HCT116 (cell line): ENCODE measurements around the gene C11orf52. TPM values are rescaled to one million over a fixed set of nuclear protein-coding genes. Genes with fewer than 3 reads are reported as not detected.

Experiments used
- ATAC-seq: fragments of 200-7000 bp; cut with Tn5 transposase; 2 replicates; pipeline ENCODE4 v1.9.1; 2020; ENCODE audit warnings: mild to moderate bottlenecking, moderate library complexity
- BruUV-seq: library from RNA; stranded (reverse); fragments of 400-500 nt; replicated peaks from 2 replicates; lab custom pipeline; 2021; lab: Mats Ljungman, UMichigan
- CTCF ChIA-PET: fragments of 300-600 bp; sonication (Branson Sonifier 250); formaldehyde crosslinking; loops from one replicate; lab custom pipeline; 2021; ENCODE audit warnings: antibody characterized with exemption; lab: Charles Lee
- POLR2A ChIA-PET: fragments of 300-600, 350-600 bp; sonication (Branson Sonifier 250); formaldehyde crosslinking; loops from one replicate; lab custom pipeline; 2021; ENCODE audit warnings: antibody characterized with exemption; lab: Charles Lee
- RAD21 ChIA-PET, 2 experiments: fragments of 300-600 bp; sonication (Branson Sonifier 250); formaldehyde crosslinking; loops; one replicate each; lab custom pipeline; 2023; ENCODE audit warnings: low total read pairs in 2 of 2; ENCODE audit not compliant: uncharacterized antibody in 2 of 2, unreplicated experiment in 2 of 2, low non-redundant PET in 1 of 2; lab: Charles Lee
- DNase-seq: peaks from one replicate; pipeline ENCODE4 v3.0.0-alpha.2; 2010; ENCODE audit warnings: low read depth, low spot score
- H2AFZ ChIP-seq: fragments of 200-600 bp; shearing (Covaris generic), sonication (generic); 2 replicates; pipeline ENCODE4 v1.6.1; 2017; ENCODE audit warnings: low read depth, mixed run types, mixed read lengths, antibody characterized with exemption, low read length; ENCODE audit not compliant: poor library complexity, severe bottlenecking
- H3K27ac ChIP-seq: 2 replicates; pipeline ENCODE4 v1.5.1; 2012; ENCODE audit warnings: low read depth, low read length
- H3K27me3 ChIP-seq: fragments of 200-600 bp; sonication (generic); 2 replicates; pipeline ENCODE4 v1.6.1; 2016; ENCODE audit warnings: mixed run types, low read length, mixed read lengths; ENCODE audit not compliant: insufficient read depth
- H3K36me3 ChIP-seq, 2 experiments: fragments of 200-500 bp in 1 of 2; fragments of 200-600 bp in 1 of 2; sonication (Bioruptor generic) in 1 of 2; sonication (generic) in 1 of 2; 2 replicates each; pipeline versions ENCODE4 v1.5.1 to v1.6.1; 2014 to 2016; ENCODE audit warnings: low read length in 2 of 2, inconsistent platforms in 1 of 2, mixed read lengths in 1 of 2, mixed run types in 1 of 2; ENCODE audit not compliant: insufficient read depth in 2 of 2, control insufficient read depth in 1 of 2
- H3K4me1 ChIP-seq, 2 experiments: fragments of 200-600 bp in 1 of 2; sonication (generic) in 1 of 2; 2 replicates each; pipeline versions ENCODE4 v1.5.1 to v1.6.1; 2012 to 2017; ENCODE audit warnings: low read length in 2 of 2, inconsistent platforms in 1 of 2, mild to moderate bottlenecking in 1 of 2, mixed read lengths in 1 of 2, mixed run types in 1 of 2, moderate library complexity in 1 of 2; ENCODE audit not compliant: insufficient read depth in 2 of 2, control insufficient read depth in 1 of 2
- H3K4me2 ChIP-seq: fragments of 200-600 bp; sonication (generic); 2 replicates; pipeline ENCODE4 v1.6.1; 2017; ENCODE audit warnings: mixed run types, low read length, mixed read lengths
- H3K4me3 ChIP-seq, 2 experiments: fragments of 200-600 bp in 1 of 2; sonication (generic) in 1 of 2; replicated peaks in 1 of 2; 2 replicates each; pipeline ENCODE4 v1.5.1; 2011 to 2016; ENCODE audit warnings: low read length in 2 of 2, control low read depth in 1 of 2, low read depth in 1 of 2, mild to moderate bottlenecking in 1 of 2, mixed read lengths in 1 of 2, mixed run types in 1 of 2
- H3K79me2 ChIP-seq: fragments of 200-600 bp; sonication (generic); 2 replicates; pipeline ENCODE4 v1.6.1; 2017; ENCODE audit warnings: mild to moderate bottlenecking, mixed run types, low read length, moderate library complexity, mixed read lengths; ENCODE audit not compliant: insufficient read depth
- H3K9ac ChIP-seq: fragments of 200-600 bp; sonication (generic); 2 replicates; pipeline ENCODE4 v1.6.1; 2016; ENCODE audit warnings: low read length, mixed read lengths
- H3K9me2 ChIP-seq: fragments of 200-600 bp; sonication (generic), shearing (Covaris generic); 2 replicates; pipeline ENCODE4 v1.6.1; 2017; ENCODE audit warnings: mixed run types, mild to moderate bottlenecking, moderate library complexity; ENCODE audit not compliant: insufficient read depth
- H3K9me3 ChIP-seq, 2 experiments: fragments of 200-500 bp in 1 of 2; fragments of 200-600 bp in 1 of 2; sonication (Bioruptor generic) in 1 of 2; sonication (generic) in 1 of 2; 2 replicates each; pipeline ENCODE4 v1.6.1; 2014 to 2017; ENCODE audit warnings: low read length in 2 of 2, mixed read lengths in 2 of 2, inconsistent platforms in 1 of 2, low read depth in 1 of 2, mild to moderate bottlenecking in 1 of 2, mixed run types in 1 of 2, moderate library complexity in 1 of 2; ENCODE audit not compliant: control insufficient read depth in 1 of 2, insufficient read depth in 1 of 2
- H4K20me1 ChIP-seq: fragments of 200-600 bp; sonication (generic), shearing (Covaris generic); 2 replicates; pipeline ENCODE4 v1.6.1; 2017; ENCODE audit warnings: mixed run types, mild to moderate bottlenecking, moderate library complexity; ENCODE audit not compliant: insufficient read depth
- CBX3 ChIP-seq: IDR thresholded peaks from 2 replicates; pipeline ENCODE4 v1.6.1; 2012; ENCODE audit warnings: low read depth
- CEBPB ChIP-seq: IDR thresholded peaks from 2 replicates; pipeline ENCODE4 v1.6.1; 2012; ENCODE audit warnings: low read depth
- EGR1 ChIP-seq: IDR thresholded peaks from 2 replicates; pipeline ENCODE4 v1.6.1; 2012; ENCODE audit warnings: low read depth
- ELF1 ChIP-seq: IDR thresholded peaks from 2 replicates; pipeline ENCODE4 v1.6.1; 2012; ENCODE audit warnings: low read depth, borderline replicate concordance
- EZH2 ChIP-seq: fragments of 200-600 bp; sonication (generic); IDR thresholded peaks from 2 replicates; pipeline ENCODE4 v1.6.1; 2017; ENCODE audit warnings: antibody characterized with exemption, mixed run types
- EZH2phosphoT487 ChIP-seq: fragments of 200-600 bp; IDR thresholded peaks from 2 replicates; pipeline ENCODE4 v1.6.1; 2018; ENCODE audit warnings: antibody characterized with exemption, borderline replicate concordance
- JUND ChIP-seq: IDR thresholded peaks from 2 replicates; pipeline ENCODE4 v1.6.1; 2012
- MAX ChIP-seq: IDR thresholded peaks from 2 replicates; pipeline ENCODE4 v1.6.1; 2012
- POLR2A ChIP-seq: IDR thresholded peaks from 2 replicates; pipeline ENCODE4 v1.7.0; 2011; ENCODE audit warnings: borderline replicate concordance; ENCODE audit not compliant: insufficient read depth, insufficient read length; ENCODE audit errors: extremely low read depth
- POLR2AphosphoS5 ChIP-seq: IDR thresholded peaks from 2 replicates; pipeline ENCODE4 v1.6.1; 2011; ENCODE audit warnings: mild to moderate bottlenecking, low read depth, low read length, moderate library complexity
- SIN3A ChIP-seq: IDR thresholded peaks from 2 replicates; pipeline ENCODE4 v1.6.1; 2012; ENCODE audit warnings: low read depth
- SP1 ChIP-seq: IDR thresholded peaks from 2 replicates; pipeline ENCODE4 v1.6.1; 2012; ENCODE audit warnings: low read depth
- SRF ChIP-seq: IDR thresholded peaks from 2 replicates; pipeline ENCODE4 v1.6.1; 2012; ENCODE audit warnings: low read depth
- TCF7L2 ChIP-seq: IDR thresholded peaks from 2 replicates; pipeline ENCODE4 v1.7.0; 2011; ENCODE audit warnings: borderline replicate concordance, inconsistent platforms; ENCODE audit not compliant: insufficient read depth, insufficient read length; ENCODE audit errors: extremely low read depth
- ZFX ChIP-seq: fragments of 450-650 bp; IDR thresholded peaks from 2 replicates; pipeline ENCODE4 v1.6.1; 2017
- ZNF274 ChIP-seq: fragments of 200-500 bp; sonication (Bioruptor generic); IDR thresholded peaks from 2 replicates; pipeline ENCODE4 v1.6.1; 2014; ENCODE audit warnings: mild to moderate bottlenecking, low read depth, low read length, inconsistent platforms
- intact Hi-C: fragments of 100-400 bp; cut with micrococcal nuclease; formaldehyde crosslinking; loops from 2 replicates; pipeline ENCODE4 v1.10.0; 2022
- total RNA-seq: library from RNA; stranded (reverse); gene quantifications from one replicate; pipeline ENCODE4 v1.2.1, GENCODE V29; 2021; ENCODE audit not compliant: unreplicated experiment
- TF ChIP-seq, protein P1 (sequence below): IDR thresholded peaks from 2 replicates; pipeline ENCODE4 v1.6.1; 2011; ENCODE audit warnings: mild to moderate bottlenecking, low read length, moderate library complexity; ENCODE audit not compliant: insufficient replicate concordance; ENCODE audit errors: extremely low read depth
- TF ChIP-seq, protein P2 (sequence below), 3 experiments: fragments of 200-600 bp in 1 of 3; sonication (generic) in 1 of 3; IDR thresholded peaks in 2 of 3; conservative IDR thresholded peaks in 1 of 3; 2 replicates each; pipeline ENCODE4 v1.5.1; 2012 to 2017; ENCODE audit warnings: low read depth in 2 of 3, low read length in 2 of 3, antibody characterized with exemption in 1 of 3, borderline replicate concordance in 1 of 3, control low read depth in 1 of 3, mild to moderate bottlenecking in 1 of 3, mixed read lengths in 1 of 3, mixed run types in 1 of 3, moderate library complexity in 1 of 3; ENCODE audit not compliant: insufficient read depth in 1 of 3
- TF ChIP-seq, protein P3 (sequence below): IDR thresholded peaks from 2 replicates; pipeline ENCODE4 v1.6.1; 2012; ENCODE audit warnings: low read depth

C11orf52 gene
- total RNA-seq, 1 experiment from 2014 or later = 4.6 TPM

DNA sequence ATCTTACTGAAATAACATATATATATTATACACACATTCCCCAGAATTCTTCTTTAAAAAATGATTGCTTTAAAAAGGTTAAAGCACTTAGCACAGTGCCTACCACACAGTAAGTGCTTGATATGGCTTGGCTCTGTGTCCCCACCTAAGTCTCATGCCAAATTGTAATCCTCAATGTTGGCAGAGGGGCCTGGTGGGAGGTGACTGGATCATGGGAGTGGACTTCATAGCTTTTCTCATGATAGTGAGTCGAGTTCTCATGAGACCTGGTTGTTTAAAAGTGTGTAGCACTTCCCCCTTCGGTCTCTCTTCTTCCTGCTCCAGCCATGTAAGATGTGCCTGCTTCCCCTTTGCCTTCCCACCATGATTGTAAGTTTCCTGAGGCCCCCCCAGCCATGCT lies 13.3 kb upstream of the C11orf52 start:
- Histone ChIP-seq H3K9ac (no peak overlapping the region), H3K9me3 (no peaks in the 10 kb centered on the region), H3K27me3 (0 out of 2 replicates have a peak, but pooled peaks cover under 1% of the 10 kb centered on the region), H3K9me2 (no peaks in the 10 kb centered on the region), H3K27ac (no peak overlapping the region), H2AFZ (no peak overlapping the region), H4K20me1 (no peaks in the 10 kb centered on the region), H3K4me3 (no peak overlapping the region), H3K36me3 (no peaks in the 10 kb centered on the region)
- RAD21 ChIA-PET = no interaction called here
- no TSS peak for BruUV-seq
- intact Hi-C loops = no loop called here
- no peak for ATAC-seq
- no peak for DNase-seq
- CTCF ChIA-PET = no interaction called here
- POLR2A ChIA-PET = no interaction called here
- TF ChIP-seq, protein P1, sequence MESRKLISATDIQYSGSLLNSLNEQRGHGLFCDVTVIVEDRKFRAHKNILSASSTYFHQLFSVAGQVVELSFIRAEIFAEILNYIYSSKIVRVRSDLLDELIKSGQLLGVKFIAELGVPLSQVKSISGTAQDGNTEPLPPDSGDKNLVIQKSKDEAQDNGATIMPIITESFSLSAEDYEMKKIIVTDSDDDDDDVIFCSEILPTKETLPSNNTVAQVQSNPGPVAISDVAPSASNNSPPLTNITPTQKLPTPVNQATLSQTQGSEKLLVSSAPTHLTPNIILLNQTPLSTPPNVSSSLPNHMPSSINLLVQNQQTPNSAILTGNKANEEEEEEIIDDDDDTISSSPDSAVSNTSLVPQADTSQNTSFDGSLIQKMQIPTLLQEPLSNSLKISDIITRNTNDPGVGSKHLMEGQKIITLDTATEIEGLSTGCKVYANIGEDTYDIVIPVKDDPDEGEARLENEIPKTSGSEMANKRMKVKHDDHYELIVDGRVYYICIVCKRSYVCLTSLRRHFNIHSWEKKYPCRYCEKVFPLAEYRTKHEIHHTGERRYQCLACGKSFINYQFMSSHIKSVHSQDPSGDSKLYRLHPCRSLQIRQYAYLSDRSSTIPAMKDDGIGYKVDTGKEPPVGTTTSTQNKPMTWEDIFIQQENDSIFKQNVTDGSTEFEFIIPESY = no peak
- no peak for TF ChIP-seq CEBPB
- TF ChIP-seq JUND = no peak
- no peak for TF ChIP-seq CBX3
- no peak for TF ChIP-seq SP1
- no peak for TF ChIP-seq EZH2
- no peak for TF ChIP-seq POLR2AphosphoS5
- TF ChIP-seq, protein P2, sequence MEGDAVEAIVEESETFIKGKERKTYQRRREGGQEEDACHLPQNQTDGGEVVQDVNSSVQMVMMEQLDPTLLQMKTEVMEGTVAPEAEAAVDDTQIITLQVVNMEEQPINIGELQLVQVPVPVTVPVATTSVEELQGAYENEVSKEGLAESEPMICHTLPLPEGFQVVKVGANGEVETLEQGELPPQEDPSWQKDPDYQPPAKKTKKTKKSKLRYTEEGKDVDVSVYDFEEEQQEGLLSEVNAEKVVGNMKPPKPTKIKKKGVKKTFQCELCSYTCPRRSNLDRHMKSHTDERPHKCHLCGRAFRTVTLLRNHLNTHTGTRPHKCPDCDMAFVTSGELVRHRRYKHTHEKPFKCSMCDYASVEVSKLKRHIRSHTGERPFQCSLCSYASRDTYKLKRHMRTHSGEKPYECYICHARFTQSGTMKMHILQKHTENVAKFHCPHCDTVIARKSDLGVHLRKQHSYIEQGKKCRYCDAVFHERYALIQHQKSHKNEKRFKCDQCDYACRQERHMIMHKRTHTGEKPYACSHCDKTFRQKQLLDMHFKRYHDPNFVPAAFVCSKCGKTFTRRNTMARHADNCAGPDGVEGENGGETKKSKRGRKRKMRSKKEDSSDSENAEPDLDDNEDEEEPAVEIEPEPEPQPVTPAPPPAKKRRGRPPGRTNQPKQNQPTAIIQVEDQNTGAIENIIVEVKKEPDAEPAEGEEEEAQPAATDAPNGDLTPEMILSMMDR (IDR thresholded peaks at IDR 0.05 in 2 of 3, conservative IDR thresholded peaks at IDR 0.05 in 1 of 3; ENCODE audit: borderline replicate concordance in 1 of 3, insufficient read depth in 1 of 3, low read depth in 2 of 3, low read length in 2 of 3) = no peak
- no peak for TF ChIP-seq EGR1
- no peak for TF ChIP-seq MAX
- TF ChIP-seq ELF1 = no peak
- no peak for TF ChIP-seq ZNF274
- TF ChIP-seq, protein P3, sequence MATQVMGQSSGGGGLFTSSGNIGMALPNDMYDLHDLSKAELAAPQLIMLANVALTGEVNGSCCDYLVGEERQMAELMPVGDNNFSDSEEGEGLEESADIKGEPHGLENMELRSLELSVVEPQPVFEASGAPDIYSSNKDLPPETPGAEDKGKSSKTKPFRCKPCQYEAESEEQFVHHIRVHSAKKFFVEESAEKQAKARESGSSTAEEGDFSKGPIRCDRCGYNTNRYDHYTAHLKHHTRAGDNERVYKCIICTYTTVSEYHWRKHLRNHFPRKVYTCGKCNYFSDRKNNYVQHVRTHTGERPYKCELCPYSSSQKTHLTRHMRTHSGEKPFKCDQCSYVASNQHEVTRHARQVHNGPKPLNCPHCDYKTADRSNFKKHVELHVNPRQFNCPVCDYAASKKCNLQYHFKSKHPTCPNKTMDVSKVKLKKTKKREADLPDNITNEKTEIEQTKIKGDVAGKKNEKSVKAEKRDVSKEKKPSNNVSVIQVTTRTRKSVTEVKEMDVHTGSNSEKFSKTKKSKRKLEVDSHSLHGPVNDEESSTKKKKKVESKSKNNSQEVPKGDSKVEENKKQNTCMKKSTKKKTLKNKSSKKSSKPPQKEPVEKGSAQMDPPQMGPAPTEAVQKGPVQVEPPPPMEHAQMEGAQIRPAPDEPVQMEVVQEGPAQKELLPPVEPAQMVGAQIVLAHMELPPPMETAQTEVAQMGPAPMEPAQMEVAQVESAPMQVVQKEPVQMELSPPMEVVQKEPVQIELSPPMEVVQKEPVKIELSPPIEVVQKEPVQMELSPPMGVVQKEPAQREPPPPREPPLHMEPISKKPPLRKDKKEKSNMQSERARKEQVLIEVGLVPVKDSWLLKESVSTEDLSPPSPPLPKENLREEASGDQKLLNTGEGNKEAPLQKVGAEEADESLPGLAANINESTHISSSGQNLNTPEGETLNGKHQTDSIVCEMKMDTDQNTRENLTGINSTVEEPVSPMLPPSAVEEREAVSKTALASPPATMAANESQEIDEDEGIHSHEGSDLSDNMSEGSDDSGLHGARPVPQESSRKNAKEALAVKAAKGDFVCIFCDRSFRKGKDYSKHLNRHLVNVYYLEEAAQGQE = no peak
- TF ChIP-seq SRF = no peak
- no peak for TF ChIP-seq TCF7L2
- TF ChIP-seq SIN3A = no peak
- no peak for TF ChIP-seq EZH2phosphoT487
- TF ChIP-seq ZFX = no peak
- no peak for TF ChIP-seq POLR2A
- TF ChIP-seq, all 23 proteins: peak for 0
- no peaks in the 10 kb centered on the region for H3K4me1 ChIP-seq
- H3K79me2 ChIP-seq = no peaks in the 10 kb centered on the region
- H3K4me2 ChIP-seq = no peak overlapping the region
